Measurements from ENCODE around the gene OVOL3.

Gene OVOL3

DNA sequence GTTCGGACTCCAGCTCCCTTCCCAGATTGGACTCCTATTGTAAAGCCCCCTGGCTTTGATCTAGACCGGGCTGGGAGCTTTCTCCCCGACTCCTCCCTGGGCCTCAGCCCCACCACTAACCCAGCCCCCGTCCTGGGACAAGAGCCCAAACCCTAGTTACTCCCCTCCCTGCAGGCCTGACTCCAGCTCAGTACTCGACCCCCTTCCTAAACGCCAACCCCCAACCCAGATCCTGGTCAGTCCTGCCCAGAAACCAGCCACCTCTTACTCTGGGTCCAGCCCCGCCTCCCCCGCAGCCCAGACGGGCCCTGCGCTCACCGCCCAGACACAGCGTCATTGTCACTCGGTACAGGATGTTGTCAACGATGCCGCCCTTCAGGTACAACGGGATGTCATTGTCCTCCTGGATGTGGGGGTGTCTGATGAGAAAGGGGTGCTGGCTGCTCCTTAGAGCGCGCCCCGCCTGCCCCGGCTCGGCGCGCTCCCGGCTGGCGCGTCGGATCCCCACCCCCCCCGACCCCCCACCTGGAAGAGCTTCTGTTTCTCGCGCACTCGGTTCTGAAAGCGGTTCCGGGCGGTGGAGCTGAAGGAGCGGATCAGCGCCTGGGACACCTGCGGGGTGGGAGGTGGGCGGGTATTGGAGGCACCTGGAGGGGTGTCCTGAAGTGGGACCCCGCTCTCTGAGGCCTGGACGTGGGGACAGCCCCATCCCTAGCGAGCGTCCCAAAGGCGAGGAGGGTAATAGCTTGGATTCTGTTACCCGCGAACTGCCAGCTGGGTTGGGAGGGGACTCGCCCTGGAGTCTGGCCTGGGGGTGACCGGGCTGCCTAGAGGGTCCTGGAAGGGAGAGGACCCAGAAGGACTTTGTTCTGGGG, 40.4 kb downstream of the OVOL3 start:
- peak overlapping the region; percentile 53 for H3K4me3 ChIP-seq (replicated peaks; ENCODE audit: low read depth, low read length)
- TF ChIP-seq, protein P1, sequence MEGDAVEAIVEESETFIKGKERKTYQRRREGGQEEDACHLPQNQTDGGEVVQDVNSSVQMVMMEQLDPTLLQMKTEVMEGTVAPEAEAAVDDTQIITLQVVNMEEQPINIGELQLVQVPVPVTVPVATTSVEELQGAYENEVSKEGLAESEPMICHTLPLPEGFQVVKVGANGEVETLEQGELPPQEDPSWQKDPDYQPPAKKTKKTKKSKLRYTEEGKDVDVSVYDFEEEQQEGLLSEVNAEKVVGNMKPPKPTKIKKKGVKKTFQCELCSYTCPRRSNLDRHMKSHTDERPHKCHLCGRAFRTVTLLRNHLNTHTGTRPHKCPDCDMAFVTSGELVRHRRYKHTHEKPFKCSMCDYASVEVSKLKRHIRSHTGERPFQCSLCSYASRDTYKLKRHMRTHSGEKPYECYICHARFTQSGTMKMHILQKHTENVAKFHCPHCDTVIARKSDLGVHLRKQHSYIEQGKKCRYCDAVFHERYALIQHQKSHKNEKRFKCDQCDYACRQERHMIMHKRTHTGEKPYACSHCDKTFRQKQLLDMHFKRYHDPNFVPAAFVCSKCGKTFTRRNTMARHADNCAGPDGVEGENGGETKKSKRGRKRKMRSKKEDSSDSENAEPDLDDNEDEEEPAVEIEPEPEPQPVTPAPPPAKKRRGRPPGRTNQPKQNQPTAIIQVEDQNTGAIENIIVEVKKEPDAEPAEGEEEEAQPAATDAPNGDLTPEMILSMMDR (IDR thresholded peaks at IDR 0.05; ENCODE audit: low read length, missing control alignments) = no peak
- peak; percentile 17 for DNase-seq (ENCODE audit: low read depth)

DNA sequence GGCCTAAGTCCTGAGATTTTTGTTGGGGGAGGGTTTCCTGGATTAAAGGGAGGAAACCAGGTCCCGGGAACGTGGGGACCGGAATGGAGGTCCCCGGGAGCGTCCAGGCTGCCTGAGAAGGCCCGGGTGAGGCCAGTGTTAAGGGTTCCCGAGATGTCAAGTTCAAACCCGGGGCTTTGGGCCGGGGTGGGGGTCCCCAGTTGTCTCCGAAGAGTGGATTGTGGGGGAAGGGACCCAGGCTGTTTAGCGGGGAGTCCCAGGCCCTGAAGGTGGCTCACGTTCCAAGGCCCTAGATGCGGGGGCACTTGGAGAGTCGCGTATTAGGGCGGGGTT, 41.0 kb downstream of the OVOL3 start:
- peak overlapping the region; percentile 53 for H3K4me3 ChIP-seq (replicated peaks; ENCODE audit: low read depth, low read length)
- TF ChIP-seq, protein P1 (IDR thresholded peaks at IDR 0.05; ENCODE audit: low read length, missing control alignments) = no peak

DNA sequence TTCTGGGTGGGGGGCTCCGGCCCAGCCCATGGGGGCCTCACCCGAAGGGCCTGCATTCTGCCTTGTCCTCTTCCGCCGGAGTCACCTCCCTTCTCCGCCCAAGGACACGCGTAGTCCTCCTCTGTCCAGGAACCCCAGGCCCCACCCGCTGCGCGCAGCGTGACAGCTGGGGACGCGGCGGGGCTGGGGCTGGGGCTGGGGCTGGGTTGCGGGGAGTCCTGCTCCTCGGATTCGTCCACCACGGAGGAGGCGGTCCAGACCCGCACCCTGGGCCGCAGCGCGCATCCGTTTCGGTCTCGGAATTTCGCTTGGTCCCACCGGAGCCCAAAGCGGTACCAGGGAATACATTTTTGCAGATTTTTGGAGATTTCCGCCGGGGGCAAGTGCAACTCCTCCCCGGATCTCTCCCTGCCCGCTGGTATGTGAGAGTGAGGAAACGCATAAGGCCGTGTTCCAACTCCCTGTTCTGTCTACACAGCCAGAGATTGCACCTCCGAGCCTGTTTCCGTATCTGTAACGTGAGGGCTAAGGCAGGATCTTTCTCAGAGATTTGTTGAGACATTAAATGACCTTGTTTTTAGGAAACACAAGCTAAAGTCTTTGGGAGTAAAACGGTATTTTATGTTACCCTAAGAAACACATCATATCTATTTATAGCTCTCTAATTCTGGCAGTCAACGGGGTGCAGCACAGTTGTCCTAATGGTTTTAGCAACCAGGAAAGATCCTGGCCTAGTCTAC, 41.6 kb downstream of the OVOL3 start, which contains the start of gene COX7A1:
Gene COX7A1 (minus strand): TSS at position 96 of the 740 bp plus-strand sequence. CDS start 40 bp downstream, at position 56.
- peak; percentile 68 for DNase-seq (ENCODE audit: low read depth)
- peak within 1 kb of the TSS; percentile 53 for H3K4me3 ChIP-seq (replicated peaks; ENCODE audit: low read depth, low read length)
- TF ChIP-seq, protein P1 (IDR thresholded peaks at IDR 0.05; ENCODE audit: low read length, missing control alignments) = no peak

More for the DNA sequence above, 41.0 kb downstream of the OVOL3 start:
- DNase-seq (ENCODE audit: low read depth) = no peak

DNA sequence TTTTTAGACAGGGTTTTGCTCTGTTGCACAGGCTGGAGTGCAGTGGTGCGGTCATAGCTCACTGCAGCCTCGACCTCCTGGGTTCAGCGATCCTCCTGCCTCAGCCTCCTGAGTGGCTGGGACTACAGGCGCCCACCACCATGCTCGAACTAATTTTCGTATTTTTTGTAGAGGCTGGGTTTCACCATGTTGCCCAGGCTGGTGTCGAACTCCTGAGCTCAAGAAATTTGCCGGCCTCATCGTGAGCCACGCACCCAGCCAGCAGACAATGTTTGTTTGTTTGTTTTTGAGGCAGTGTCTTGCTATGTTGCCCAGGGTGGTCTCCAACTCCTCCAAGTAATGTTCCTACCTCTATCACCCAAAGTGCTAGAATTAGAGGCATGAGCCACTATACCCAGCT, 42.2 kb downstream of the OVOL3 start:
- TF ChIP-seq, protein P1 (IDR thresholded peaks at IDR 0.05; ENCODE audit: low read length, missing control alignments) = no peak
- DNase-seq (ENCODE audit: low read depth) = no peak
- H3K4me3 ChIP-seq (replicated peaks; ENCODE audit: low read depth, low read length) = no peak overlapping the region

DNA sequence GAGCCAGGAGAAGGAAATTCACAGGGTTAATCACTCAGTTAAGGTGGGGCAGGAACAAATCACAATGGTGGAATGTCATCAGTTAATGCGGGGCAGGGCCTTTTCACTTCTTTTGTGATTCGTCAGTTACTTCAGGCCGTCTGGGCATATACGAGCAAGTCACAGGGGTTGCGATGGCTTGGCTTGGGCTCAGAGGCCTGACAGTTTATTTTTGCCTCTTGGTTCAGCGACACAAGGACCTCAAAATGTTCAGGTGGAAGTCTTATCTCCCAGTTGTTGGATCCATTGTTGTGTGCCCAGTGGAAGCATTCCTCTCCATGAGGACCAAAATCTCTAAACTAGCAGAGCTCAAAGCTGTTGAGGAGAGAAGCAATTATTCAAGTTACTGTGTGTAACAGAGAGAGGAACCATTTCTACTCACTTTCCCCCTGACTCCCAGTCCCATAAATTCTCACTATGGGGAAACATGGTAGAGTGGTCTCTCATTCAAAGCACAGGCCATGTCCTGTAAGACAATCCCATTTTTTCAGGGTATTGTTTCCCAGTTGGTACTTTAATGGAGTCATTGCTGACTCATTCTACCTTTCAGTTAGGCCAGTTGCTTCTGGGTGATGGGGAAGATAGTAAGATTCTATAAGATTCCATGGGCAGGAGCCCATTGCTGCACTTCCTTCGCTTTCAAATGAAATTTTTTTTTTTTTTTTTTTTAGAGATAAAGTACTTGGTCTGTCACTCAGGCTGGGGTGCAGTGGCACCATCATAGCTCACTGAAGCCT, 50.1 kb downstream of the OVOL3 start:
- DNase-seq (ENCODE audit: low read depth) = no peak
- no peak overlapping the region for H3K4me3 ChIP-seq (replicated peaks; ENCODE audit: low read depth, low read length)
- TF ChIP-seq, protein P1 (IDR thresholded peaks at IDR 0.05; ENCODE audit: low read length, missing control alignments) = no peak

All from fibroblast of pulmonary artery (primary cell).